Nephron progenitor cell (in vitro differentiated cells): ENCODE data around the gene COL5A1.

Experiments used
- DNase-seq: peaks from one replicate; pipeline ENCODE4 v3.0.0; 2021
- H3K27ac Mint-ChIP-seq: 2 replicates; pipeline ENCODE4 v1.8.0; 2021; ENCODE audit warnings: mild to moderate bottlenecking, moderate library complexity, mixed read lengths
- H3K27me3 Mint-ChIP-seq: 2 replicates; pipeline ENCODE4 v1.8.0; 2021; ENCODE audit warnings: mild to moderate bottlenecking, low read depth, mixed read lengths; ENCODE audit not compliant: poor library complexity
- H3K36me3 Mint-ChIP-seq: 2 replicates; pipeline ENCODE4 v1.8.0; 2021; ENCODE audit warnings: low read depth, mixed read lengths
- H3K4me1 Mint-ChIP-seq: 2 replicates; pipeline ENCODE4 v1.8.0; 2021; ENCODE audit warnings: mixed read lengths
- H3K4me3 Mint-ChIP-seq: 2 replicates; pipeline ENCODE4 v1.8.0; 2021; ENCODE audit warnings: mild to moderate bottlenecking, moderate library complexity, mixed read lengths
- H3K9me3 Mint-ChIP-seq: 2 replicates; pipeline ENCODE4 v1.8.0; 2021; ENCODE audit warnings: mild to moderate bottlenecking, moderate library complexity, mixed read lengths
- TF ChIP-seq, protein P1 (sequence below): fragments of 200-600 bp; sonication (generic); IDR thresholded peaks from 2 replicates; pipeline ENCODE4 v1.5.0; 2021; ENCODE audit warnings: antibody characterized with exemption

Gene COL5A1

GRCh38 chr9:134726722-134727034 is 85.1 kb downstream of the COL5A1 start:
- no peak overlapping the region for H3K27ac Mint-ChIP-seq
- H3K4me3 Mint-ChIP-seq = no peak overlapping the region
- peaks cover 5% of the 10 kb centered on the region for H3K4me1 Mint-ChIP-seq
- peaks cover 18% of the 10 kb centered on the region for H3K36me3 Mint-ChIP-seq
- peaks cover 4% of the 10 kb centered on the region for H3K27me3 Mint-ChIP-seq
- DNase-seq = no peak
- no peaks in the 10 kb centered on the region for H3K9me3 Mint-ChIP-seq
- TF ChIP-seq, protein P1, sequence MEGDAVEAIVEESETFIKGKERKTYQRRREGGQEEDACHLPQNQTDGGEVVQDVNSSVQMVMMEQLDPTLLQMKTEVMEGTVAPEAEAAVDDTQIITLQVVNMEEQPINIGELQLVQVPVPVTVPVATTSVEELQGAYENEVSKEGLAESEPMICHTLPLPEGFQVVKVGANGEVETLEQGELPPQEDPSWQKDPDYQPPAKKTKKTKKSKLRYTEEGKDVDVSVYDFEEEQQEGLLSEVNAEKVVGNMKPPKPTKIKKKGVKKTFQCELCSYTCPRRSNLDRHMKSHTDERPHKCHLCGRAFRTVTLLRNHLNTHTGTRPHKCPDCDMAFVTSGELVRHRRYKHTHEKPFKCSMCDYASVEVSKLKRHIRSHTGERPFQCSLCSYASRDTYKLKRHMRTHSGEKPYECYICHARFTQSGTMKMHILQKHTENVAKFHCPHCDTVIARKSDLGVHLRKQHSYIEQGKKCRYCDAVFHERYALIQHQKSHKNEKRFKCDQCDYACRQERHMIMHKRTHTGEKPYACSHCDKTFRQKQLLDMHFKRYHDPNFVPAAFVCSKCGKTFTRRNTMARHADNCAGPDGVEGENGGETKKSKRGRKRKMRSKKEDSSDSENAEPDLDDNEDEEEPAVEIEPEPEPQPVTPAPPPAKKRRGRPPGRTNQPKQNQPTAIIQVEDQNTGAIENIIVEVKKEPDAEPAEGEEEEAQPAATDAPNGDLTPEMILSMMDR = no peak

- no peaks in the 10 kb centered on the region for H3K9me3 Mint-ChIP-seq
- H3K4me1 Mint-ChIP-seq = peaks cover 14% of the 10 kb centered on the region
- H3K4me3 Mint-ChIP-seq = no peak overlapping the region
- TF ChIP-seq, protein P1 = no peak
- peaks cover 4% of the 10 kb centered on the region for H3K27me3 Mint-ChIP-seq
- peak overlapping the region; percentile 72 for H3K27ac Mint-ChIP-seq
- no peak for DNase-seq
- peaks cover 27% of the 10 kb centered on the region for H3K36me3 Mint-ChIP-seq
These were observed 86.6 kb downstream of the COL5A1 start for GRCh38 chr9:134728021-134728795.

GRCh38 chr9:134728801-134729495 is 87.3 kb downstream of the COL5A1 start:
- H3K4me3 Mint-ChIP-seq = no peak overlapping the region
- peaks cover 27% of the 10 kb centered on the region for H3K36me3 Mint-ChIP-seq
- TF ChIP-seq, protein P1 = no peak

DNA sequence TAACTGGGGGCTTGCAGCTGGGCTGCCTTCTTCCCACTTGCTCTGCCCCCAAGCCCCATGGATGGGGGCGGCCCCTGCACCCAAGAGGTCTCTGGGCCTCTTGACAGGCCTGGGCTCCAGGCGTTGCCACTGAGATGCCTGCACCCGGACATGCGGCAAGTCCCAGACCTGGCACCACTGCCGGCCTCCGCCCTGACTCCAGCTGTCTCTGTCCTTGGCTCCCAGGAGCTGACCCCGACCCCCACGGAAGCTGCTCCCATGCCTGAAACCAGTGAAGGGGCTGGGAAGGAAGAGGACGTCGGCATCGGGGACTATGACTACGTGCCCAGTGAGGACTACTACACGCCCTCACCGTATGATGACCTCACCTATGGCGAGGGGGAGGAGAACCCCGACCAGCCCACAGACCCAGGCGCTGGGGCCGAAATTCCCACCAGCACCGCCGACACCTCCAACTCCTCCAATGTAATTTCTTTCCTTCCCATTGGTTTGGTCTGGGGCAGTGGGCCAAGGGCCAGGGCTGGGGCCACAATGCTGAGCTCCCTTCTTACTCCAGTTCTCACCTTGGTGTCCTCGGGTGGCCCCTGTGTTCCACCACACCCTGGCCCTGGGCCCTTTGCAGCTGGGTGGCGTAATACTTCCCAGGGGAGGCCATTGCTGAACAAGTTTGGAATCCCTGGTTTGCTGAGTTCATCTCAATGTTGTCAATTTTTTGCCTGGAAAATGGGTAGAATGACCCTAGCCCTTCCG is 88.6 kb downstream of the COL5A1 start:
- no peak overlapping the region for H3K27ac Mint-ChIP-seq
- no peak overlapping the region for H3K4me3 Mint-ChIP-seq
- no peaks in the 10 kb centered on the region for H3K27me3 Mint-ChIP-seq
- DNase-seq = no peak
- H3K4me1 Mint-ChIP-seq = peaks cover 18% of the 10 kb centered on the region
- no peaks in the 10 kb centered on the region for H3K9me3 Mint-ChIP-seq
- peaks cover 27% of the 10 kb centered on the region for H3K36me3 Mint-ChIP-seq
- TF ChIP-seq, protein P1 = no peak

More at GRCh38 chr9:134728801-134729495, 87.3 kb downstream of the COL5A1 start:
- no peaks in the 10 kb centered on the region for H3K9me3 Mint-ChIP-seq
- peaks cover 2% of the 10 kb centered on the region for H3K27me3 Mint-ChIP-seq
- H3K27ac Mint-ChIP-seq = peak overlapping the region; percentile 93
- no peak for DNase-seq
- peaks cover 17% of the 10 kb centered on the region for H3K4me1 Mint-ChIP-seq

GRCh38 chr9:134730761-134731496 is 89.3 kb downstream of the COL5A1 start:
- TF ChIP-seq, protein P1 = no peak
- Mint-ChIP-seq H3K36me3 (peaks cover 27% of the 10 kb centered on the region), H3K4me3 (no peak overlapping the region), H3K9me3 (no peaks in the 10 kb centered on the region), H3K27ac (no peak overlapping the region), H3K27me3 (no peaks in the 10 kb centered on the region), H3K4me1 (peaks cover 18% of the 10 kb centered on the region)
- no peak for DNase-seq
